Measurements from ENCODE around the gene GNL1.

DNA sequence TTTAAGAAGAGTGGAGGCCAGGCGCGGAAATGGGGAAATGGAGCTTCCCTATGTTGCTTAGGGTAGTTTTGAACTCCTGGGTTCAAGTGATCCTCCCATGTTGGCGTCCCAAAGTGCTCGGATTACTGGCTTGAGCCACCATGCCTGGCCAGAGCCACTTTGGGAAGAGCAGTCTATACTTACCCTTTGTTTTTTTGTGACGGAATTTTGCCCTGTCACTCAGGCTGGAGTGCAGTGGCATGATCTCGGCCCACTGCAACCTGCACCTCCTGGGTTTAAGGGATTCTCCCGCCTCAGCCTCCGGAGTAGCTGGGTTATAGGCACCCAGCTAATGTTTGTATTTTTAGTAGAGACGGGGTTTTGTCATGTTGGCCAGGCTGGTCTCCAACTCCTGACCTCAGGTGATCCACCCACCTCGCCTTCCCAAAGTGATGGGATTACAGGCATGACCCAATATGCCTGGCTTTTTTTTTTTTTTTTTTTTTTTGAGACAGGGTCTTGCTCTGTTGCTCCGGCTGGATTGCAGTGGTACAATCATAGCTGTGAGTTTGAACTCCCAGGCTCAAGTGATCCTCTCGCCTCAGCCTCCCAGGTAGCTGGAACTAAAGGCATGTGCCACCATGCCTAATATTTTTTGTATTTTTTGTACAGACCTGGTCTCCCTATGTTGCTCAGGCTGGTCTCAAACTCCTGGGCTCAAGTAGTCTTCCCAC is 42.8 kb upstream of the GNL1 start:
- TF ChIP-seq EZH2 (IDR thresholded peaks at IDR 0.05) (no peak), POLR2AphosphoS5 (IDR thresholded peaks at IDR 0.05; ENCODE audit: borderline replicate concordance, low read depth, low read length) (0 out of 2 replicates have a peak, but pooled peaks have one; percentile 5), FOXP2 (optimal IDR thresholded peaks at IDR 0.05; ENCODE audit: control extremely low read depth, extremely low read length, insufficient read depth) (no peak)

All from SK-N-MC (cell line).